Upper lobe of right lung (tissue), 1 donor: Measurements from ENCODE around the gene BRME1. TPM values are rescaled to one million over a fixed set of nuclear protein-coding genes. Genes with fewer than 3 reads are reported as not detected.

Source experiments
- ATAC-seq: fragments of 200-7000 bp; cut with Tn5 transposase; one replicate; pipeline ENCODE4 v1.9.1; 2020; ENCODE audit warnings: mild to moderate bottlenecking, moderate library complexity
- DNase-seq: peaks from one replicate; pipeline ENCODE4 v3.0.0-alpha.2; 2020
- H3K27ac ChIP-seq: fragments of 200-600 bp; one replicate; pipeline ENCODE4 v1.8.0; 2022
- H3K27me3 ChIP-seq: fragments of 200-600 bp; one replicate; pipeline ENCODE4 v1.8.0; 2022; ENCODE audit warnings: mild to moderate bottlenecking
- H3K36me3 ChIP-seq: fragments of 200-600 bp; one replicate; pipeline ENCODE4 v1.8.0; 2022
- H3K4me1 ChIP-seq: fragments of 200-600 bp; one replicate; pipeline ENCODE4 v1.8.0; 2022
- H3K4me3 ChIP-seq: fragments of 200-600 bp; one replicate; pipeline ENCODE4 v1.8.0; 2022; ENCODE audit warnings: mild to moderate bottlenecking
- H3K9me3 ChIP-seq: fragments of 200-600 bp; one replicate; pipeline ENCODE4 v1.8.0; 2022
- intact Hi-C: fragments of 100-400 bp; cut with DNase I; formaldehyde crosslinking; loops from one replicate; pipeline ENCODE4 v1.11.0; 2022
- total RNA-seq: library from RNA; stranded (reverse); fragmentation: NEBNext Ultra II Directional; extraction: Animal tissue kit (Norgen Biotek cat#: 25700); gene quantifications from one replicate; pipeline ENCODE4 v1.2.1, GENCODE V29; 2021
- TF ChIP-seq, protein P1 (sequence below): fragments of 200-600 bp; IDR thresholded peaks from one replicate; pipeline ENCODE4 v1.8.0; 2022; ENCODE audit warnings: antibody characterized with exemption
- donor health status: DM: no; HTN: yes; CAD: no; lungs with severe emphysema.

BRME1 gene
- total RNA-seq, 1 donor from 2014 or later, result 2.0 TPM

DNA sequence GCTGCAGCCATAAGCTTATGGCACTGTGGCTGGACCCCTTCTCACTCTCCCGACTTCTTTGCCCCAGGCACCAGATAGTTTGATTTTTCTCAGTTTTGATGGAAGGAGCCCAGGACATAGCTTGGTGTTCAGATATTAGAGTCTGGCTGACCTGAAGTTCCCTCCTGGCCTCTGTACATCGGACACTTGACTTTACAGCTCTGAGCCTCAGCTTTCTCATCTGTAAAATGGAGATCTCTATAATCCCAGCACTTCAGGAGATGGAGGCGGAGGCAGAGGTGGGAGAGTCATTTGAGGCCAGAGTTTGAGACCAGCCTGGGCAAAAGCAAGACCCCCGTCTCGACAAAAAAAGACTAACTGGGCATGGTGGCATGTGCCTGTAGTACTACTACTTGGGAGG, 993 bp upstream of the BRME1 start:
- peak overlapping the region; percentile 90 for H3K4me3 ChIP-seq
- DNase-seq (no peak), ATAC-seq (no peak)
- H3K27me3 ChIP-seq, result no peaks in the 10 kb centered on the region
- H3K4me1 ChIP-seq, result peaks cover 8% of the 10 kb centered on the region
- intact Hi-C loops, result no loop called here
- H3K27ac ChIP-seq, result no peak overlapping the region
- no peaks in the 10 kb centered on the region for H3K9me3 ChIP-seq
- H3K36me3 ChIP-seq, result peaks cover 12% of the 10 kb centered on the region
- TF ChIP-seq, protein P1, sequence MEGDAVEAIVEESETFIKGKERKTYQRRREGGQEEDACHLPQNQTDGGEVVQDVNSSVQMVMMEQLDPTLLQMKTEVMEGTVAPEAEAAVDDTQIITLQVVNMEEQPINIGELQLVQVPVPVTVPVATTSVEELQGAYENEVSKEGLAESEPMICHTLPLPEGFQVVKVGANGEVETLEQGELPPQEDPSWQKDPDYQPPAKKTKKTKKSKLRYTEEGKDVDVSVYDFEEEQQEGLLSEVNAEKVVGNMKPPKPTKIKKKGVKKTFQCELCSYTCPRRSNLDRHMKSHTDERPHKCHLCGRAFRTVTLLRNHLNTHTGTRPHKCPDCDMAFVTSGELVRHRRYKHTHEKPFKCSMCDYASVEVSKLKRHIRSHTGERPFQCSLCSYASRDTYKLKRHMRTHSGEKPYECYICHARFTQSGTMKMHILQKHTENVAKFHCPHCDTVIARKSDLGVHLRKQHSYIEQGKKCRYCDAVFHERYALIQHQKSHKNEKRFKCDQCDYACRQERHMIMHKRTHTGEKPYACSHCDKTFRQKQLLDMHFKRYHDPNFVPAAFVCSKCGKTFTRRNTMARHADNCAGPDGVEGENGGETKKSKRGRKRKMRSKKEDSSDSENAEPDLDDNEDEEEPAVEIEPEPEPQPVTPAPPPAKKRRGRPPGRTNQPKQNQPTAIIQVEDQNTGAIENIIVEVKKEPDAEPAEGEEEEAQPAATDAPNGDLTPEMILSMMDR, result no peak

DNA sequence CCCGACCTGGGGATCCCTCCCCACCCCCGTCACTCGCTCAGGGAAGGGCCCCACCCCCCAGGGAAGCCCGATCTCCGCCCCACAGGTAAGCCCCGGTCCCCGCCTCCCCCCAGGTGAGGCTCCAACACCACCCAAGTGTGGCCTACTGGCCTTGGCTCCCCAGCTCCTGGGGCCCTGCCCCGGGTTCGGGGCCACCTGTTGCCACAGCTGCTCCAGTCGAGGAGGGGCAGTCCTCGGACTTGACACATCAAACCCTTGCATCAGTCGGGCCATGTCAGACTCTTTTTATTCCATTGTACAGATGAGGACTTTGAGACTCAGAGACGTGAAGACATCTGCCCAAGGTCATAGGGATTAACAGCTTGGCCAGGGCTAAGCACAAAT, 596 bp upstream of the BRME1 start:
- H3K36me3 ChIP-seq, result peaks cover 12% of the 10 kb centered on the region
- peak; percentile 73 for ATAC-seq
- no peaks in the 10 kb centered on the region for H3K27me3 ChIP-seq
- no peaks in the 10 kb centered on the region for H3K9me3 ChIP-seq
- TF ChIP-seq, protein P1, result no peak
- peak overlapping the region; percentile 90 for H3K4me3 ChIP-seq
- peaks cover 8% of the 10 kb centered on the region for H3K4me1 ChIP-seq
- peak; percentile 81 for DNase-seq
- intact Hi-C loops, result no loop called here
- H3K27ac ChIP-seq, result peak overlapping the region; percentile 86

DNA sequence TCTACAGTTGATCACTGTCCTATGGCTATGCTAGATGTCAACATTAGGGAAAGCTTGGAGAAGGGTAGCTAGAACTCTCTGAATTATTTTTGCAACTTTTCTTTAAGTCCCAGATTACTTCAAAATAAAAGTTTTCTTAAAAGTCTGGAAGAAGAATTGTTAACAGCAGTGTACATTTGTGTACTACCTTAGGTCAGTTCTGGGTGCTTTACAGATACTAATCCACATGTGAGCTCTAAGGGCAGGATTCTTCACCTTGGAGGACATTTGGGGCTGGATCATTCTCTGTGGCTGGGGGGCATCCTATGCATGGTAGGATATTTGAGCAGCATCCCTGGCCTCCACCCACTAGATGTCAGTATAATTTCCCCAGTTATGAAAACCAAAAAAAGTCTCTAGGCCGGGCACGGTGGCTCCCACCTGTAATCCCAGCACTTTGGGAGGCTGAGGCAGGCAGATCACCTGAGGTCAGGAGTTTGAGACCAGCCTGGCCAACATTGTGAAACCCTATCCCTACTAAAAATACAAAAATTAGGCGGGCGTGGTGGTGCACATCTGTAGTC, 2.8 kb downstream of the BRME1 start:
- H3K27ac ChIP-seq, result no peak overlapping the region
- H3K4me1 ChIP-seq, result peaks cover 8% of the 10 kb centered on the region
- ATAC-seq (no peak), DNase-seq (no peak)
- no peaks in the 10 kb centered on the region for H3K27me3 ChIP-seq
- H3K9me3 ChIP-seq, result no peaks in the 10 kb centered on the region
- no peak overlapping the region for H3K4me3 ChIP-seq
- intact Hi-C loops, result no loop called here
- TF ChIP-seq, protein P1, result peak; percentile 40
- H3K36me3 ChIP-seq, result no peaks in the 10 kb centered on the region

DNA sequence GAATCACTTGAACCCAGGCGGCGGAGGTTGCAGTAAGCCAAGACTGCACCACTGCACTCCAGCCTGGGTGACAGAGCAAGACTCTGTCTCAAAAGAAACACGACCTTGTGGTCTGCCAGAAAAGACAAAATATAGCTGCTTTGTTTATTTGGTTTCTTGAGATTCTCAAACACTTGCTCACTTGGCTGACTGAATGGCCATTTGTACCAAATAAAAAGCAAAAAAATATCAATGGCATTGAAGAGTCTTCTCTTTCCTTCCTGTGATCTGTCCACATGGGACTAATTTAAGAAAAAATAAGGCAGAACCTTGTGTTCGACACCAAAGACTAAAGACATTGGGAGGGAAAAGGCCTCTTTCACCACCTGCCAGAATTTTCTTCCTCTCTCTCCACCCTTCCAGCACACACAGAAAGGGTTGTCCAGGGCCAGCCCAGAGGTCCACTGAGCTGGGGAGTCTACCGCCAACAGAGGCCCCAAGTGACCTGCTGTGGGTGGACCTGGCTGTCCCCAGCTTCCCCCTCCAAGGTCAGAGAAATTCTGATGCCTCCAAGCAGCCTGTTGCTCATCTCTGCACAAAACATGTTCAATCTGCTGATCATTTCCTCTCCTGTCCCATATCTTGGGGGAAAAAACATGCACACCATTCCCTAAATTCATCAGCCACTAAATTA, 5.9 kb downstream of the BRME1 start:
- DNase-seq (no peak), ATAC-seq (no peak)
- intact Hi-C loops, result no loop called here
- Histone ChIP-seq H3K9me3 (no peaks in the 10 kb centered on the region), H3K4me3 (no peak overlapping the region), H3K4me1 (no peaks in the 10 kb centered on the region), H3K27me3 (no peaks in the 10 kb centered on the region), H3K36me3 (no peaks in the 10 kb centered on the region), H3K27ac (no peak overlapping the region)
- TF ChIP-seq, protein P1, result no peak

DNA sequence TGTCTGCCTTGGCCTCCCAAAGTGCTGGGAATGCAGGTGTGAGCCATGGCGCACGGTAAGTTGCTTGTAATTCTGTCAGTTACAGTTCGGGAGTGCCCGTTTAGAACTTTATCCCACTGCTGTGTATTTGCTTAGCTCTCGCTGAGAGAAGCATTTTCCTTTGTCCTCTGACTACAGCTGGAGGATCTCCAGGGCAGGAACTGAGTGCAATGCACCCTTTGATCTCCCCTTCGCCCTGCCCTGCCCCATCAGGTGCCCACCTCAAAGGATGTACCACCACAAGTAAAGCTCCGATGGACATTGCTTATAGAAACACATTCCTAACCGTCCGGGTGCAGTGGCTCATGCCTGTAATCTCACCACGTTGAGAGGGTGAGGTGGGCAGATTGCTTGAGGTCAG, 6.5 kb downstream of the BRME1 start:
- Histone ChIP-seq H3K9me3 (no peaks in the 10 kb centered on the region), H3K27me3 (no peaks in the 10 kb centered on the region), H3K36me3 (no peaks in the 10 kb centered on the region), H3K4me1 (no peaks in the 10 kb centered on the region), H3K4me3 (no peak overlapping the region), H3K27ac (no peak overlapping the region)
- TF ChIP-seq, protein P1, result no peak
- intact Hi-C loops, result no loop called here
- no peak for ATAC-seq
- DNase-seq, result no peak
